Stimulated activated CD4-positive, alpha-beta T cell treated with anti-CD3 and anti-CD28 coated beads, TNF-alpha, amount 100 ng/mL, for 48 hours (primary cell): Measurements from ENCODE around the gene POU3F4.

ENCODE experiments used
- DNase-seq, 3 donors: peaks; one replicate each; pipeline ENCODE4 v3.0.0-alpha.2; 2020; ENCODE audit warnings: low read depth in 3 of 3

POU3F4 gene

GRCh38 chrX:83508006-83508405 is at the start of gene POU3F4:
Gene POU3F4, plus strand, starts transcription at chrX:83508290. Its CDS starts 35 bp downstream, at chrX:83508325.
- DNase-seq, result no peak

DNA sequence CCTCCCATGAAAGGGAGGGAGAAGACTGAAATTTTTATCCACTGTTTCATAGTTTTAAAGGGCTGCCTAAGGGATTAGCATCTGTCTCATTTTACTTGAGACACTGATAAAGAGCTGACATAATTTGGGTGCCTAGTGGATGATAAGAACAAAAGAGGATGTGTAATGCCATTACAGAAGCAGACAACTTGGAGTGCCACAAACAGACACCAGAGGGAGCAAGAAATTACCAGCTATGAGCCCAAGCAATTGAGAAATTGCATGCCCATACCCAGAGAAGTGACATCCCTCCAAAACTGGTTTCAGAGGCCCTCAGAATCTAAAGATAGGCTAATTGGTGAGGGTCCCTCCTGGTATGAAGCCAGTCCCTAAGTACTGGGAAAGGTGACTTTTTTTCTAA is 38.5 kb upstream of the POU3F4 start:
- peak in 1 of 3 donors; percentile 1 for DNase-seq

DNA sequence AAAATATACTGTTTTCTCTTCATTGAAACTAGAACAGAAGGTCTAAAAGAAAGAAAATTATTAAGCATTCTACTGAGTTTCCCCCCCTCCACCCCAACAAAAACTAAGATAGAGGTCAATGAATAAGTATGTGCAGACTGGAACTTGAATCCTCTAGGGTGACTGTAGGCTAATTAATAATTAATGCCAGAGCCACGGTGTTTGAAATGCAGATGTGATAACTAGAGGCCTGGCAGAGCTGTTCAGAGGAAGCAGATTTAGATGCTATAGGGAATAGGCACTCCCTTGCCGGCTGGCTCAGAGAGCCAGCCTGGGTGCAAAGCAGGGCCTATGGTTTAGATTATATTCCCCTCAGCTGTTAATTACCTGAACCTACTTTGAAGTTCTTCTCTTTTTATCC is 12.2 kb upstream of the POU3F4 start:
- DNase-seq, result no peak

GRCh38 chrX:83501003-83501402 is 7.1 kb upstream of the POU3F4 start:
- DNase-seq, result no peak

- DNase-seq, result no peak
Measured at GRCh38 chrX:83501530-83501929, 6.6 kb upstream of the POU3F4 start.

DNA sequence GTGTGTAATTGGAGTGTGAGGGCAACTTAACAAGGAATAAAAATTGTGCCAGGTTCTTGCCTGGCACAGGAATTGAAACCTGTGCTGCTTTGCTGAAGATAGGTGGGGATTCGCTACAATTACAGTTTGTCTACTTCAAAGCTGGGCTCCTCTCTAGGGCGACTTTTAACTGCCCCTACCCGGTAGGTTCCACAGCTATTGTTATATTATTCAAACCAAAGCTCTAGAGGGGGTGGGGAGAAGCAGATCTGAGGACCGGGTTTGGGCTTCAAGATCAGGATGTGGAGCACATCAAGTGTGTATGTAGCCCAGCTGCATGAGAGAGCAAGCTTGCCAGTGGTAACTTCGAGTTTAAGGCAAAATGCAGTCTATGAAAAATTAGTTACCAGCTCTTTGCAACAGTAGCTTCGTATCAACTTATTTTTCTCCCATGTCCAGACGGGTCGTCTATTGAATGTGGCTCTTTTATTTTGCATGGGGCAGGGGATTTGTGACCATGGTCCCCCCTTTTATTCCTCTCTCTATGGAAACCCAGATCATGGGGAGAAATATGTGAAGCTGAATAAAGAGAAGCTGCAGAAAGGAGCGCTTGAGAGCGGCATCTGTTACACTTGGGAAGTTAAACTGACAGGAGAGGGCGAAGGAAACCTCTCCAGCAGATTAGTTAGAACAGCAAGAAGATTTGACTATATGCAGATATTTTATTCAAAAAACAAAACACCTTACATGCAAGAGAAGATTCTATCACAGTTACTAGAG is 3.2 kb upstream of the POU3F4 start:
- no peak for DNase-seq

DNA sequence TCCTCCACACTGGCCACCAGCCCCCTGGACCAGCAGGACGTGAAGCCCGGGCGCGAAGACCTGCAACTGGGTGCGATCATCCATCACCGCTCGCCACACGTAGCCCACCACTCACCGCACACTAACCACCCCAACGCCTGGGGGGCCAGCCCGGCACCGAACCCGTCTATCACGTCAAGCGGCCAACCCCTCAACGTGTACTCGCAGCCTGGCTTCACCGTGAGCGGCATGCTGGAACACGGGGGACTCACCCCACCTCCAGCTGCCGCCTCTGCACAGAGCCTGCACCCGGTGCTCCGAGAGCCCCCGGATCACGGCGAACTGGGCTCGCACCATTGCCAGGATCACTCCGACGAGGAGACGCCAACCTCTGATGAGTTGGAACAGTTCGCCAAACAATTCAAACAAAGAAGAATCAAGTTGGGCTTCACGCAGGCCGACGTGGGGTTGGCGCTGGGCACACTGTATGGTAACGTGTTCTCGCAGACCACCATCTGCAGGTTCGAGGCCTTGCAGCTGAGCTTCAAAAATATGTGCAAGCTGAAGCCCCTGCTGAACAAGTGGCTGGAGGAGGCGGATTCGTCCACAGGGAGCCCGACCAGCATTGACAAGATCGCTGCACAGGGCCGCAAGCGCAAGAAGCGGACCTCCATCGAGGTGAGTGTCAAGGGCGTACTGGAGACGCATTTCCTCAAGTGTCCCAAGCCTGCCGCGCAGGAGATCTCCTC is 600 bp downstream of the POU3F4 start:
- no peak for DNase-seq

DNA sequence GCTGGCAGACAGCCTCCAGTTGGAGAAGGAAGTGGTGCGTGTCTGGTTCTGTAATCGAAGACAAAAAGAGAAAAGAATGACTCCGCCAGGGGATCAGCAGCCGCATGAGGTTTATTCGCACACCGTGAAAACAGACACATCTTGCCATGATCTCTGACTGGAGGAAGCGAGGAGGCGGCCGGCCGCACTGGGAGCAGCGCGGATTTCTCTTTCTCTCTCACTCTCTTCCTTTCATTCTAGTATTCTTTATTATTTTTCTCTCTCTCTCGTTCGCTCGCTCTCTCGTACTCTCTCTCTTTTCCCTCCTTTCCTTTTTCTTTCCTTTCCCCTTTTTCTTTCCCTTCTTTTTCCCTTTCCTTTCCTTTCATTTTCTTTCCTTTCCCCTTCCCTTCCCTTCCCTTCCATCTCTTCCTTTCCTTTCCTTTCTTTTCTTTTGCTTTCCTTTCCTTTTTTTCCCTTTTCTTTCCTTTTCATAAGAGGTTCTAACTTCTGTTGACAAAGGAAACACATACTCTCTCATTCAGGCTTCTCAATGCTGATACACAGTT is 1.2 kb downstream of the POU3F4 start:
- no peak for DNase-seq

- no peak for DNase-seq
Measured at GRCh38 chrX:83510510-83511062, 2.5 kb downstream of the POU3F4 start.

DNA sequence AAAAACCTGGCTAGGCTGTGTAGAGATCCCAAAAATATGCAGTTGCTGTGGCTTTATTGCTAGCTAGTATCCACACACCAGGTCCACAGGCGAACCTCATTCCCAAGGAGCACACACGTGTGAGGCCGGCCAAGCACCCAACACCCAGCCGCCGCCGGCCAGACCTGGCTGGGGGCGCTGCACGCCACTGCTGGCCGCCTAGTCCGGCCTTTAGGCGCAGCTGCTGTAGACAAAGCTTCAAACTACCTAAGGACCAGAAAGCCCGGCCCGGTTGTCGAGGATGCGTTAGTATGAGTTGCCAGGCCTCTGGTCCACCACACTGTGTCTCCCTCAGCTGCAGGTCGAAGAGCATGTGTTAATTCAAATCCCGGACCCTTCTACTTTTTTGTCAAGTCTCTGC is 3.1 kb downstream of the POU3F4 start:
- no peak for DNase-seq

DNA sequence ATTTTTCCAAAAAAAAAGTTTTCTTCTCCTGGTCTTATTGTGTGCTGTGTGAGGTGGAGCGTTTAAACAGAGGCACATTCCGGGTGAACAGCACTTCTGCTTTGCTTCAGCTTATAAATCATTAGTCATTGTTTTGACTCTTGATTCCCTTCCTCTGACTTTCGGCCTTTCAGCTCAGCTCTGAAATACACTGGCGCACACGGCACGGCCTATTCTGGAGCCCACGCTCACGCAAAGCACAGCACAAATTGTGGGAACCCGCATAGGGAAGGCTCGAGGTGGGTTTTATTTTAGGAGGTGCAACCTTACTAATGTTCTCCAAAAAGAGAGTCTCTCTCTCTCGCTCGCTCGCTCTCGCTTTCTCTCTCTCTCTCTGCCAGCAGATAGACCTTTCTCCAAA is 4.0 kb downstream of the POU3F4 start:
- DNase-seq, result no peak

DNA sequence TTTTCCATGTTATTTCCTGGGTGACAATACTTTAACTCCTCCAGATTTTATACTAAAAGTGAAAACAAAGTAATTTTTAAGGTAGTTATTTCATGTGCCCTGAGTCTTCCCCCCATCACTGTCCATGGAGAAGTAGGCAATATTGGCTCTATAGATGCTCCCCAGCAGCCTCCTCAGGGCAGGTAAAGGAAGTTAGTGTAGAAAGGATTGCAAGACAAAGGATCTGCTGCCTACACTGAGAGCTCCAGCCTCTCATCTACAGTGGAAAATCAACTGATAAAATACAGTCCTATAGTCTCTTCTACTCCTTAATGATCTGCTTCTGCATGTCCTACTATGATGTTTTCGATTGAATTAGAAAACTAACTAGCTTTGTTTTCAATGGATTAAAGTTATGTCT is 8.5 kb downstream of the POU3F4 start:
- no peak for DNase-seq

DNA sequence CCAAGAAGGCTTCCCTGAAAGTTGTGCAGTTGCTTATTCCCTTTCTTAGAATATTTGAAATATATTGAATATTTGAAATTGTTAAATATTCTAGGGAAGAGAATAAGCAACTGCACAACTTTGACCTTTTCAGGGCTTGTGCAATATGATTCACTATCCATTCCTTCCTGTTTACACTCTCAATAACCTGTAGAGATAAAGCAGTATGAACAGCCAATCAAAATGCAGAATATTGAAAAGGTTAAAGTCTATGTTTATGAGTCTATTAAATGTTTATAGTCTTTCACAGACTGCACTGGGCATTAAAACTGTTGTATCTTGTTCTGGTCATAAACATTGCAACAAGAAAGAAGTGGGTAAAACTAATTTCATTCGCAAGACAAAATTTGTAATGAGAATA is 13.8 kb downstream of the POU3F4 start:
- DNase-seq, result no peak

- no peak for DNase-seq
Measured at GRCh38 chrX:83529950-83530349, 21.9 kb downstream of the POU3F4 start.

DNA sequence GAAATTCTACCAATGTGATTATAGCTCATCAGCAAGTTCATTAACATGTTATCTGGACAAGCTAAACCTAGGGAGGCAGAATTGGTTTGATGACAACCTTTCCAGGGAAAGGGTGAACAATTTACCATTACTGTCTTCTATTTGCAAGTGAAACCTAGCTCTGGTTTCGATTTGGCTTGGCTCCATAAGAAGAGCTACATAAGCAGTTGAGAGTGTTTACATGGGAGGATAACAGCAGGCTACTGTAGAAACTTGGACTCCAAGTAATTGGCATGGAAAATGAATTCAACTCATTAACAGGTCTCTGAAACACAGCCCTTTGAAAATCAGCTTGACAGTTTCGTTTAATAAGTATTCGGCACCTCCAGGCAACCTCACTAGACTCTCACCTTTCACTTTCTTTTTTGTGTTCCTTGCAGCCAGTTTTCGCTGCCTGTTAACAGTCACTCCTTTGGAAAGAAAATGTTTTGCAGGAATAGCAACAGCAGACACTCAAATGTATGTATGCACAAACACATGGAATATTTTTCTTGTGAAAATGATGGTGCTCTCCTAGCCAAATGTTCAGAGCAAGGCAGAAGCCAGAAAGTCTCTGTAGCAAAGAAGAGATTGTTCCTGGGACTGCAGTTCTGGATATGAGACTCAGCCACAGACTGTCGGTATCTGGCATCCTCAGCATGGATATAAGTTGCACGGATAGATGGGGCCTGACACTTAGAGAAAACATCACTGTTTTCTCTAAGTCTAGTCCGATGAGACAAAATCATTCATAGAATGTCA is 27.5 kb downstream of the POU3F4 start:
- no peak for DNase-seq
